Testis (tissue), 3 donors: Measurements from ENCODE around the gene CGB5. TPM values are rescaled to one million over a fixed set of nuclear protein-coding genes. Genes with fewer than 3 reads are reported as not detected.

Experiments
- DNase-seq: peaks from one replicate; pipeline ENCODE4 v3.0.0-alpha.2; 2019
- H3K27ac ChIP-seq, 2 donors: fragments of 200-600 bp; sonication (generic); one replicate each; pipeline ENCODE4 v1.5.1; 2019
- H3K27me3 ChIP-seq: fragments of 200-600 bp; sonication (generic); one replicate; pipeline ENCODE4 v1.5.1; 2019
- H3K36me3 ChIP-seq: fragments of 200-600 bp; sonication (generic); one replicate; pipeline ENCODE4 v1.5.1; 2017; ENCODE audit warnings: low read depth; ENCODE audit errors: missing control alignments
- H3K4me1 ChIP-seq: fragments of 200-600 bp; sonication (generic); one replicate; pipeline ENCODE4 v1.5.1; 2019
- H3K4me3 ChIP-seq, 2 donors: fragments of 200-600 bp; sonication (generic); one replicate each; pipeline ENCODE4 v1.5.1; 2017 to 2019
- H3K9me3 ChIP-seq: fragments of 200-600 bp; sonication (generic); one replicate; pipeline ENCODE4 v1.5.1; 2017
- CTCF ChIP-seq, 3 experiments: fragments of 450-650 bp in 2 of 3; fragments of 200-600 bp in 1 of 3; sonication (generic) in 1 of 3; IDR thresholded peaks; one replicate each; pipeline ENCODE4 v1.5.1; 2016 to 2019; ENCODE audit warnings: antibody characterized with exemption in 3 of 3, mild to moderate bottlenecking in 2 of 3, moderate library complexity in 1 of 3
- POLR2A ChIP-seq: fragments of 450-650 bp; IDR thresholded peaks from one replicate; pipeline ENCODE4 v1.6.1; 2017; ENCODE audit warnings: antibody characterized with exemption, mild to moderate bottlenecking, moderate library complexity
- WGBS, 2 donors: methylation state at CpG; one replicate each; pipeline ENCODE4 v1.1.5; 2018; 5-methylcytosine and 5-hydroxymethylcytosine counted together
- intact Hi-C: fragments of 100-400 bp; cut with DNase I; formaldehyde crosslinking; loops from one replicate; pipeline ENCODE4 v1.15.1; 2023; ENCODE audit warnings: low total_unique reads
- polyA plus RNA-seq: library from polyadenylated mRNA; stranded (reverse); fragments of 350-450 nt; fragmentation: Illumina TruSeq; extraction: RNeasy Lipid Tissue Mini Kit (QIAGEN cat#74804); gene quantifications from one replicate; pipeline ENCODE4 v1.2.3, GENCODE V29; 2014; ENCODE audit warnings: low read depth, low replicate concordance; ENCODE audit not compliant: insufficient read depth
- total RNA-seq, 2 donors: library from RNA; depleted of rRNA; stranded (reverse); fragments of >200 nt; gene quantifications; one replicate each; pipeline ENCODE4 v1.2.3, GENCODE V29; 2016

Gene CGB5
- total and polyA plus RNA-seq, 3 donors from 2014 or later, result 2.4 TPM; not detected in 2

GRCh38 chr19:49059053-49059452 is 15.4 kb downstream of the CGB5 start:
- Histone ChIP-seq H3K27me3 (no peaks in the 10 kb centered on the region), H3K9me3 (no peaks in the 10 kb centered on the region), H3K36me3 (no peaks in the 10 kb centered on the region), H3K27ac (no peak overlapping the region), H3K4me3 (no peak overlapping the region), H3K4me1 (peaks cover 14% of the 10 kb centered on the region)
- no peak for TF ChIP-seq POLR2A
- TF ChIP-seq CTCF (IDR thresholded peaks at IDR 0.05), result no peak
- no peak for DNase-seq
- intact Hi-C loops, result no loop called here
- WGBS, 2 donors, result 67 to 83% methylated on average over 9 of the region's 9 CpGs

GRCh38 chr19:49061000-49061399 is 17.4 kb downstream of the CGB5 start:
- no peaks in the 10 kb centered on the region for H3K36me3 ChIP-seq
- H3K4me3 ChIP-seq, result no peak overlapping the region
- no peak overlapping the region for H3K27ac ChIP-seq
- no peaks in the 10 kb centered on the region for H3K27me3 ChIP-seq
- TF ChIP-seq POLR2A, result no peak
- peaks cover 26% of the 10 kb centered on the region for H3K4me1 ChIP-seq
- DNase-seq, result no peak
- no peaks in the 10 kb centered on the region for H3K9me3 ChIP-seq
- intact Hi-C loops, result no loop called here
- 85% methylated on average over 2 of the region's 2 CpGs; no CpG with 5 or more reads in 1 of the 2 donors for WGBS, 2 donors

- H3K27me3 ChIP-seq, result no peaks in the 10 kb centered on the region
- peaks cover 22% of the 10 kb centered on the region for H3K4me1 ChIP-seq
- no peaks in the 10 kb centered on the region for H3K9me3 ChIP-seq
- H3K4me3 ChIP-seq, result no peak overlapping the region
- no peaks in the 10 kb centered on the region for H3K36me3 ChIP-seq
- TF ChIP-seq CTCF (IDR thresholded peaks at IDR 0.05) (no peak), POLR2A (no peak)
- no peak for DNase-seq
- 86 to 92% methylated on average over 13 to 25 of the region's 25 CpGs for WGBS, 2 donors
- no peak overlapping the region for H3K27ac ChIP-seq
- intact Hi-C loops, result no loop called here
These were observed 17.8 kb downstream of the CGB5 start for GRCh38 chr19:49061445-49061844.

- intact Hi-C loops, result no loop called here
- Histone ChIP-seq H3K27ac (no peak overlapping the region), H3K9me3 (no peaks in the 10 kb centered on the region), H3K4me1 (peaks cover 13% of the 10 kb centered on the region), H3K4me3 (no peak overlapping the region), H3K27me3 (no peaks in the 10 kb centered on the region), H3K36me3 (no peaks in the 10 kb centered on the region)
- no peak for TF ChIP-seq POLR2A
- no peak for TF ChIP-seq CTCF (IDR thresholded peaks at IDR 0.05)
- WGBS, 2 donors, result 37 to 50% methylated on average over 9 to 10 of the region's 10 CpGs
- no peak for DNase-seq
These were observed 20.5 kb downstream of the CGB5 start for GRCh38 chr19:49064029-49064629.

GRCh38 chr19:49064768-49065611 is 21.3 kb downstream of the CGB5 start, which contains the start of gene NTF4:
Gene NTF4 (minus strand): TSS chr19:49064818. CDS start chr19:49061997, 2,821 bp downstream.
- intact Hi-C loops, result no loop called here
- Histone ChIP-seq H3K4me1 (peaks cover 13% of the 10 kb centered on the region), H3K27ac (no peak within 1 kb of the TSS), H3K36me3 (no peaks in the 10 kb centered on the region), H3K4me3 (peak within 1 kb of the TSS; percentile 18 to 27), H3K27me3 (no peaks in the 10 kb centered on the region), H3K9me3 (no peaks in the 10 kb centered on the region)
- WGBS, 2 donors, result 5 to 19% methylated on average over 7 to 45 of the region's 53 CpGs
- TF ChIP-seq POLR2A (no peak), CTCF (IDR thresholded peaks at IDR 0.05) (no peak)
- no peak for DNase-seq
